Type B pancreatic cell (in vitro differentiated cells): Measurements from ENCODE around the gene ADORA3. TPM values are rescaled to one million over a fixed set of nuclear protein-coding genes. Genes with fewer than 3 reads are reported as not detected.

ENCODE experiments used
- DNase-seq: peaks from one replicate; pipeline ENCODE4 v3.0.0; 2021; ENCODE audit warnings: mixed read lengths; ENCODE audit not compliant: unreplicated experiment; ENCODE audit errors: extremely low spot score
- H3K27ac Mint-ChIP-seq: 2 replicates; pipeline ENCODE4 v1.8.0; 2021; ENCODE audit warnings: mild to moderate bottlenecking, mixed read lengths
- H3K27me3 Mint-ChIP-seq: 2 replicates; pipeline ENCODE4 v1.8.0; 2021; ENCODE audit warnings: mixed read lengths
- H3K36me3 Mint-ChIP-seq: 2 replicates; pipeline ENCODE4 v1.8.0; 2021; ENCODE audit warnings: mixed read lengths
- H3K4me1 Mint-ChIP-seq: one replicate; pipeline ENCODE4 v1.8.0; 2021; ENCODE audit warnings: mixed read lengths; ENCODE audit not compliant: unreplicated experiment
- H3K4me3 Mint-ChIP-seq: 2 replicates; pipeline ENCODE4 v1.8.0; 2021; ENCODE audit warnings: mild to moderate bottlenecking, mixed read lengths
- H3K9me3 Mint-ChIP-seq: 2 replicates; pipeline ENCODE4 v1.8.0; 2021; ENCODE audit warnings: mixed read lengths
- total RNA-seq: library from RNA; stranded (reverse); gene quantifications from 2 replicates; pipeline ENCODE4 v1.2.1, GENCODE V29; 2021; ENCODE audit warnings: low replicate concordance
- TF ChIP-seq, protein P1 (sequence below): fragments of 200-600 bp; sonication (generic); conservative IDR thresholded peaks from 2 replicates; pipeline ENCODE4 v1.5.0; 2021; ENCODE audit warnings: antibody characterized with exemption, mild to moderate bottlenecking

Gene ADORA3
- total RNA-seq, 1 donor from 2014 or later = not detected

DNA sequence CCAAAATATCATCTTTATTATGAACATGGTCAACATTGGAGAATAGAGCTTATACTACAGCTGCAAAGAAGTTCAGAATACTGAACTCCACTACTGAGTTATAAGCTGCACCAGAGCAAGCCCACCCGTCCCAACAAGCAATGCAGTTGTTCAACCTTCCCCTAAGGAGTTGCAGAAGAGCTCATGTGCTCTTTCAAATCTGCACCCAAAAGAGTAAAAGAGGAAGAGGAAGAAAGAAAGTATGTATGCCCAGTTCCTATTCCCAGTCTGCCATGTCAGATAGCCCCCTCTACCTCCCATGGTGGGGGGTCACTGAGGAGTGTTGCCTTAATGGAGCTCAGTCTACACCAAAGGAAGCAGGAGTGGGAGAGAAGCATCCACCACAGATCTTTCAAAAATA is 22.8 kb downstream of the ADORA3 start:
- Mint-ChIP-seq H3K9me3 (no peaks in the 10 kb centered on the region), H3K36me3 (no peaks in the 10 kb centered on the region), H3K27me3 (no peaks in the 10 kb centered on the region), H3K4me1 (peaks cover 5% of the 10 kb centered on the region), H3K27ac (no peak overlapping the region), H3K4me3 (no peak overlapping the region)
- TF ChIP-seq, protein P1, sequence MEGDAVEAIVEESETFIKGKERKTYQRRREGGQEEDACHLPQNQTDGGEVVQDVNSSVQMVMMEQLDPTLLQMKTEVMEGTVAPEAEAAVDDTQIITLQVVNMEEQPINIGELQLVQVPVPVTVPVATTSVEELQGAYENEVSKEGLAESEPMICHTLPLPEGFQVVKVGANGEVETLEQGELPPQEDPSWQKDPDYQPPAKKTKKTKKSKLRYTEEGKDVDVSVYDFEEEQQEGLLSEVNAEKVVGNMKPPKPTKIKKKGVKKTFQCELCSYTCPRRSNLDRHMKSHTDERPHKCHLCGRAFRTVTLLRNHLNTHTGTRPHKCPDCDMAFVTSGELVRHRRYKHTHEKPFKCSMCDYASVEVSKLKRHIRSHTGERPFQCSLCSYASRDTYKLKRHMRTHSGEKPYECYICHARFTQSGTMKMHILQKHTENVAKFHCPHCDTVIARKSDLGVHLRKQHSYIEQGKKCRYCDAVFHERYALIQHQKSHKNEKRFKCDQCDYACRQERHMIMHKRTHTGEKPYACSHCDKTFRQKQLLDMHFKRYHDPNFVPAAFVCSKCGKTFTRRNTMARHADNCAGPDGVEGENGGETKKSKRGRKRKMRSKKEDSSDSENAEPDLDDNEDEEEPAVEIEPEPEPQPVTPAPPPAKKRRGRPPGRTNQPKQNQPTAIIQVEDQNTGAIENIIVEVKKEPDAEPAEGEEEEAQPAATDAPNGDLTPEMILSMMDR = no peak
- DNase-seq = no peak

DNA sequence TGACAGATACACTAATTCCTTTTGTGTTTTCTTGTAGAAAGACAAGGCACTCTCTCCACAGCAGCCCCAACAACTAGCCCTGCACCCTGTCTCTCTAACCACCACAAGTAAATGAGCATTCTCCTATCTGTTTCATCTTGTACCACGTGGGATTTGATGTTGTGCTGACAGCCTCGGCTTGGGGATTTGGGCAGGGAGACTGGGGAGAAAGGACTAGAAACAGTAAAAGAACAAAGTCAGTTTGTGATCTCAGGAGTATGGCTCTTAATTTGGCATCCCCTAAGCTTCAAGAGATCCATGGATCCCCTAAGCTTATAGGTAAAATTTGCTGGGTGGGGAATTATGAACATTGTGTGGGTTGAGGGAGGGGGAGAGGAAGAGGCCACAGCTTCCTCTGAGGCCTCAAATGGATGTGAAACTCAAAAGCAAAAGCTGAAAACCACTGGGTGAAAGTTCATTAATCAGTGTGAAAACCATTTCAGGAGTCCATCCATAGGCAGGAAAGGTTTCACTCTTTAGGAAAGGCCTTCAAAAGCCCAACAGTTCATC is 26.6 kb downstream of the ADORA3 start:
- no peaks in the 10 kb centered on the region for H3K27me3 Mint-ChIP-seq
- H3K4me3 Mint-ChIP-seq = no peak overlapping the region
- peaks cover 5% of the 10 kb centered on the region for H3K4me1 Mint-ChIP-seq
- H3K36me3 Mint-ChIP-seq = peaks cover 5% of the 10 kb centered on the region
- DNase-seq = no peak
- H3K9me3 Mint-ChIP-seq = no peaks in the 10 kb centered on the region
- no peak overlapping the region for H3K27ac Mint-ChIP-seq
- TF ChIP-seq, protein P1 = no peak

DNA sequence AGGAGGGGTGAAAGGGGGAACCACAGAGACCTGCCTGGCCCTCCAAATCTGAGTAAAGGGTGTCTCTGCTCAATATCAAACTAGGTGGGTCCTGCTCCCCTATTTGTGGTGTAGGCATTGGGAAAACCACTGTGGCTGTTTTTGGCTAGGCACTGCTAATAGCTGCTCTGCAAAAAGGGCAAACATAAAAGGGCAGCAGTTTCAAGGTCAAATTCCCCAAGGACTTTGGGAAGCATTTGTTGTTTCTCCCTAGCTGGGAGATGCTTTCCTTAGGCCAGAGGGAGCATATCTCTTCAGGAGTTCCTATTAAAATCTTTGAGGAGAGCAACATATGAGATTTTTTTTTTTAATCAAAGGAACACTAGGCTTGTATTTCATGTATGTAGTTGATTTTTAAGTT is 27.2 kb downstream of the ADORA3 start:
- Mint-ChIP-seq H3K36me3 (peaks cover 5% of the 10 kb centered on the region), H3K27ac (no peak overlapping the region), H3K4me1 (no peaks in the 10 kb centered on the region), H3K9me3 (no peaks in the 10 kb centered on the region), H3K4me3 (no peak overlapping the region), H3K27me3 (no peaks in the 10 kb centered on the region)
- TF ChIP-seq, protein P1 = no peak
- DNase-seq = no peak

DNA sequence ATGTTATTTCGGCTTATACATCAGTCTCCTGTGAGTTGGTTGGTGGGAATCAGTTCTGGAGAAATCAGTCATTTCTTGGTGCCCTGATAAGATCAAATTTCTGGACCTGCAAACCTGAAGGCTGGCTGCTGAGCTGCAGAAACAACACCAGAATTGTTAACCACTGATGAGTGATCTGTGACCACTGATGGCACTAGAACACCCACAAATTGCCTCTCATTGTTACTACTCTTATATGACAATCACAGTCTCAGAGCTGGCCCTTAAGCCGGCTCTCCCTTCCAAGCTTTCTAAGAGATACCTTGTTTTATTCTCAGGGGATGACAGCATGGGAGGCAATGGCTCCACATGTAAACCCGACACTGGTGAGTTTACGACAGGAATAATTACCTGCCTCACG is 27.7 kb downstream of the ADORA3 start:
- H3K4me3 Mint-ChIP-seq = no peak overlapping the region
- DNase-seq = no peak
- H3K4me1 Mint-ChIP-seq = no peaks in the 10 kb centered on the region
- TF ChIP-seq, protein P1 = no peak
- no peaks in the 10 kb centered on the region for H3K9me3 Mint-ChIP-seq
- H3K27me3 Mint-ChIP-seq = no peaks in the 10 kb centered on the region
- H3K27ac Mint-ChIP-seq = no peak overlapping the region
- H3K36me3 Mint-ChIP-seq = peaks cover 5% of the 10 kb centered on the region

DNA sequence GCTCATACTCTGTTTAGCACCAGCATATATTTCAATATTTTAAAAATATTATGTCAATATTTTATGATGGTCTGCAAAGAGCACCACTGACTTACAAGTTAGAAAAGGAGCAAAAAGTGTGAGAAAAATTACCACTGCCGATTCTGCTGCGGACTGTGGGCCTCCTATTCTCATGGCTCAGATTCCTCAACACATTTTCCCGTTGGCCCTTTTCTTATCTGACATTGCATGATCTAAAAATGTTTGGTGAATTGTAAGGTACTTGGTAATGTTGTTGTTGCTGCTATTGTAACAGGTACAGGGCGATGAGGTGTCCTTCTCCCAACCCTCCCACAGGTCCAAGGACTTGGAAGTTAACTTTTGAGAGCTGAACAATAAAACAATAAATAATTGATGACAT is 28.9 kb downstream of the ADORA3 start:
- TF ChIP-seq, protein P1 = no peak
- H3K27ac Mint-ChIP-seq = no peak overlapping the region
- no peak overlapping the region for H3K4me3 Mint-ChIP-seq
- no peaks in the 10 kb centered on the region for H3K27me3 Mint-ChIP-seq
- no peaks in the 10 kb centered on the region for H3K4me1 Mint-ChIP-seq
- H3K9me3 Mint-ChIP-seq = no peaks in the 10 kb centered on the region
- H3K36me3 Mint-ChIP-seq = peaks cover 5% of the 10 kb centered on the region
- no peak for DNase-seq

DNA sequence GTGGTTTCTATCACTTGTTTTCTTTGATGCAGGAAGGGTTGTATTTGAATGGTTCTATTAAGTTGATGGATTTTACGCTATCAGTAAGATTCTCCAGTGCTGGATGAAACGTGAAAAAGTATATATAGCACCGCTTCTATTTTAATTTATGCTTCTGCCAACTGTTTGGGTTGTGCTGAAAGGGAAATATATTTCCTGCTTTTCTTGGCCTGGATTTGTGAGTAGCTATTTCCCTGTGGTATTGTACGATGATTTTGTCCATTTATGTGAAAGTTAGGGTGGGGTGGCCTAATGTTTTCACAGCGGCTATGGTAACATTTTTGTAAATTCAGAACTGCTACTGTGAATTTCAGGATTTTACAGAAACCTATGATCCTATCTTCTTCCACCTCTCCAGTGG is 29.3 kb downstream of the ADORA3 start:
- no peak overlapping the region for H3K27ac Mint-ChIP-seq
- H3K27me3 Mint-ChIP-seq = no peaks in the 10 kb centered on the region
- H3K9me3 Mint-ChIP-seq = no peaks in the 10 kb centered on the region
- TF ChIP-seq, protein P1 = no peak
- H3K4me1 Mint-ChIP-seq = no peaks in the 10 kb centered on the region
- peaks cover 5% of the 10 kb centered on the region for H3K36me3 Mint-ChIP-seq
- no peak for DNase-seq
- H3K4me3 Mint-ChIP-seq = no peak overlapping the region
